Measurements from ENCODE around the gene NSL1. TPM values are rescaled to one million over a fixed set of nuclear protein-coding genes. Genes with fewer than 3 reads are reported as not detected.

Gene NSL1
- total and polyA plus RNA-seq, 9 of the 15 experiments (the other 6 are each of a cell fraction or from before 2014, with no cell fraction given), result 53.5 to 108 (median 59.1) TPM

DNA sequence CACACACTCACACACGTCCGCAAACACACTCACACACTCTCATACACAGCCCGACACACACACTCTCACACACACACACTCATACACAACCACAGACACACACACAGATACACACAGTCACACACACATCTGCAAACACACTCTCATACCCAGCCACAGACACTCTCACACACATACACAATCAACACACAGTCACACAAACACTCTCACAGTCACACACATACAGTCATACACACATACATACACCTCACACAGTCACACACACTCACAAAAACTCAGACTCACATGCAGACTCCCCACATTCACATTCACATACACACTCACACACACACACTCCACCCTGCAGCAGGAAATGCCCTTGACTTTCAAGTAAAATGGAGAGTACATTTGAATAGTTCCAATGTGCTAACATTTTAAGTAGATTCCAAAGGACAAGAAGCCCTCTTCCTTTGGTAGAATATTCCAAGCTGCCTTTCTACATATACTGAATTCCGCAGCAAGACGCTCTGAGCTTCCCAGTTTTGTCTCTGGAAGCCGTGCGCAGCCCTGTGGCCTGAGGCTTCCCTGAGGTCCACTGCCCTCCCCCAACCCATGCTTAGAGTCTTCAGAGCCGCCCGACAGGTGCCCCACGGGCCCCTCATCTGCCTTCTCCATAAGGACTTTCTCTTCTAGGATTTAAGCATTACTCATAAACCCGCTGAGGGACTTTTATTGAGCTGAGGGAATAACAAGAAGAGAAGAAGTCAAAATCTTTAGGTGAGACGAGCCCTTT lies 101.6 kb downstream of the NSL1 start:
- in situ Hi-C loops (cut with MboI), result no loop called here
- CTCF ChIA-PET (ENCODE audit: low intra/inter-chr PET ratio), result no interaction called here
- FAIRE-seq (peak; percentile 35), ATAC-seq (no peak), DNase-seq (ENCODE audit: extremely low read depth in 1 of 4, low spot score in 3 of 4) (no peak)
- Histone ChIP-seq H3K9ac (ENCODE audit: insufficient read depth in 1 of 2, low read depth in 2 of 2, low read length in 2 of 2) (no peak overlapping the region), H3K79me2 (ENCODE audit: control insufficient read depth, insufficient read depth, low read length) (no peaks in the 10 kb centered on the region), H3K36me3 (ENCODE audit: control insufficient read depth, insufficient read depth, low read length) (no peaks in the 10 kb centered on the region), H3K4me1 (replicated peaks in 1 of 2; ENCODE audit: control insufficient read depth in 2 of 2, insufficient read depth in 2 of 2, low read length in 2 of 2) (no peaks in the 10 kb centered on the region), H3K27ac (ENCODE audit: extremely low read depth, low read depth, low read length) (no peak overlapping the region), H4K20me1 (replicated peaks; ENCODE audit: control insufficient read depth, insufficient read depth, low read length) (no peaks in the 10 kb centered on the region), H3K9me3 (replicated peaks; ENCODE audit: control insufficient read depth, insufficient read depth, low read depth, low read length) (no peaks in the 10 kb centered on the region), H3K27me3 (ENCODE audit: control insufficient read depth in 2 of 2, insufficient read depth in 2 of 2, low read length in 2 of 2) (peaks cover 70 to 92% of the 10 kb centered on the region in 2 experiments), H3K9me1 (ENCODE audit: control insufficient read depth, insufficient read depth, low read length) (no peaks in the 10 kb centered on the region), H3K4me2 (ENCODE audit: insufficient read depth, low read length) (no peak overlapping the region), H2AFZ (ENCODE audit: low read depth, low read length) (no peak overlapping the region), H3K4me3 (no peak overlapping the region)
- no TSS peak for BruUV-seq (replicated peaks)
- intact Hi-C loops (cut with micrococcal nuclease), result loop anchor here (10.0 kb wide), 1 partner anchor 225 kb away; no protein-coding TSS in a partner anchor
- WGBS (ENCODE audit: insufficient coverage, low coverage, missing lambda C conversion rate), result 6% methylated on average over 12 of the region's 12 CpGs
- POLR2A ChIA-PET, result interaction anchor here (0.6 to 0.7 kb wide), 2 partner anchors 42 to 182 kb away, joined by 3 to 4 read pairs; no protein-coding TSS in a partner anchor
- no peak for TF ChIP-seq ZNF324 (CRISPR knock-in tag; IDR thresholded peaks at IDR 0.05)
- TF ChIP-seq LARP7 (IDR thresholded peaks at IDR 0.05), result 0 out of 2 replicates have a peak, but pooled peaks have one; percentile 46
- TF ChIP-seq OTX1 (CRISPR knock-in tag; IDR thresholded peaks at IDR 0.05), result peak; percentile 70; the same call in 1 of the 2 replicates
- TF ChIP-seq, protein P1, sequence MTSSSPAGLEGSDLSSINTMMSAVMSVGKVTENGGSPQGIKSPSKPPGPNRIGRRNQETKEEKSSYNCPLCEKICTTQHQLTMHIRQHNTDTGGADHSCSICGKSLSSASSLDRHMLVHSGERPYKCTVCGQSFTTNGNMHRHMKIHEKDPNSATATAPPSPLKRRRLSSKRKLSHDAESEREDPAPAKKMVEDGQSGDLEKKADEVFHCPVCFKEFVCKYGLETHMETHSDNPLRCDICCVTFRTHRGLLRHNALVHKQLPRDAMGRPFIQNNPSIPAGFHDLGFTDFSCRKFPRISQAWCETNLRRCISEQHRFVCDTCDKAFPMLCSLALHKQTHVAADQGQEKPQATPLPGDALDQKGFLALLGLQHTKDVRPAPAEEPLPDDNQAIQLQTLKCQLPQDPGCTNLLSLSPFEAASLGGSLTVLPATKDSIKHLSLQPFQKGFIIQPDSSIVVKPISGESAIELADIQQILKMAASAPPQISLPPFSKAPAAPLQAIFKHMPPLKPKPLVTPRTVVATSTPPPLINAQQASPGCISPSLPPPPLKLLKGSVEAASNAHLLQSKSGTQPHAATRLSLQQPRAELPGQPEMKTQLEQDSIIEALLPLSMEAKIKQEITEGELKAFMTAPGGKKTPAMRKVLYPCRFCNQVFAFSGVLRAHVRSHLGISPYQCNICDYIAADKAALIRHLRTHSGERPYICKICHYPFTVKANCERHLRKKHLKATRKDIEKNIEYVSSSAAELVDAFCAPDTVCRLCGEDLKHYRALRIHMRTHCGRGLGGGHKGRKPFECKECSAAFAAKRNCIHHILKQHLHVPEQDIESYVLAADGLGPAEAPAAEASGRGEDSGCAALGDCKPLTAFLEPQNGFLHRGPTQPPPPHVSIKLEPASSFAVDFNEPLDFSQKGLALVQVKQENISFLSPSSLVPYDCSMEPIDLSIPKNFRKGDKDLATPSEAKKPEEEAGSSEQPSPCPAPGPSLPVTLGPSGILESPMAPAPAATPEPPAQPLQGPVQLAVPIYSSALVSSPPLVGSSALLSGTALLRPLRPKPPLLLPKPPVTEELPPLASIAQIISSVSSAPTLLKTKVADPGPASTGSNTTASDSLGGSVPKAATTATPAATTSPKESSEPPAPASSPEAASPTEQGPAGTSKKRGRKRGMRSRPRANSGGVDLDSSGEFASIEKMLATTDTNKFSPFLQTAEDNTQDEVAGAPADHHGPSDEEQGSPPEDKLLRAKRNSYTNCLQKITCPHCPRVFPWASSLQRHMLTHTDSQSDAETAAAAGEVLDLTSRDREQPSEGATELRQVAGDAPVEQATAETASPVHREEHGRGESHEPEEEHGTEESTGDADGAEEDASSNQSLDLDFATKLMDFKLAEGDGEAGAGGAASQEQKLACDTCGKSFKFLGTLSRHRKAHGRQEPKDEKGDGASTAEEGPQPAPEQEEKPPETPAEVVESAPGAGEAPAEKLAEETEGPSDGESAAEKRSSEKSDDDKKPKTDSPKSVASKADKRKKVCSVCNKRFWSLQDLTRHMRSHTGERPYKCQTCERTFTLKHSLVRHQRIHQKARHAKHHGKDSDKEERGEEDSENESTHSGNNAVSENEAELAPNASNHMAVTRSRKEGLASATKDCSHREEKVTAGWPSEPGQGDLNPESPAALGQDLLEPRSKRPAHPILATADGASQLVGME (CRISPR knock-in tag; IDR thresholded peaks at IDR 0.05), result no peak
- TF ChIP-seq, protein P2, sequence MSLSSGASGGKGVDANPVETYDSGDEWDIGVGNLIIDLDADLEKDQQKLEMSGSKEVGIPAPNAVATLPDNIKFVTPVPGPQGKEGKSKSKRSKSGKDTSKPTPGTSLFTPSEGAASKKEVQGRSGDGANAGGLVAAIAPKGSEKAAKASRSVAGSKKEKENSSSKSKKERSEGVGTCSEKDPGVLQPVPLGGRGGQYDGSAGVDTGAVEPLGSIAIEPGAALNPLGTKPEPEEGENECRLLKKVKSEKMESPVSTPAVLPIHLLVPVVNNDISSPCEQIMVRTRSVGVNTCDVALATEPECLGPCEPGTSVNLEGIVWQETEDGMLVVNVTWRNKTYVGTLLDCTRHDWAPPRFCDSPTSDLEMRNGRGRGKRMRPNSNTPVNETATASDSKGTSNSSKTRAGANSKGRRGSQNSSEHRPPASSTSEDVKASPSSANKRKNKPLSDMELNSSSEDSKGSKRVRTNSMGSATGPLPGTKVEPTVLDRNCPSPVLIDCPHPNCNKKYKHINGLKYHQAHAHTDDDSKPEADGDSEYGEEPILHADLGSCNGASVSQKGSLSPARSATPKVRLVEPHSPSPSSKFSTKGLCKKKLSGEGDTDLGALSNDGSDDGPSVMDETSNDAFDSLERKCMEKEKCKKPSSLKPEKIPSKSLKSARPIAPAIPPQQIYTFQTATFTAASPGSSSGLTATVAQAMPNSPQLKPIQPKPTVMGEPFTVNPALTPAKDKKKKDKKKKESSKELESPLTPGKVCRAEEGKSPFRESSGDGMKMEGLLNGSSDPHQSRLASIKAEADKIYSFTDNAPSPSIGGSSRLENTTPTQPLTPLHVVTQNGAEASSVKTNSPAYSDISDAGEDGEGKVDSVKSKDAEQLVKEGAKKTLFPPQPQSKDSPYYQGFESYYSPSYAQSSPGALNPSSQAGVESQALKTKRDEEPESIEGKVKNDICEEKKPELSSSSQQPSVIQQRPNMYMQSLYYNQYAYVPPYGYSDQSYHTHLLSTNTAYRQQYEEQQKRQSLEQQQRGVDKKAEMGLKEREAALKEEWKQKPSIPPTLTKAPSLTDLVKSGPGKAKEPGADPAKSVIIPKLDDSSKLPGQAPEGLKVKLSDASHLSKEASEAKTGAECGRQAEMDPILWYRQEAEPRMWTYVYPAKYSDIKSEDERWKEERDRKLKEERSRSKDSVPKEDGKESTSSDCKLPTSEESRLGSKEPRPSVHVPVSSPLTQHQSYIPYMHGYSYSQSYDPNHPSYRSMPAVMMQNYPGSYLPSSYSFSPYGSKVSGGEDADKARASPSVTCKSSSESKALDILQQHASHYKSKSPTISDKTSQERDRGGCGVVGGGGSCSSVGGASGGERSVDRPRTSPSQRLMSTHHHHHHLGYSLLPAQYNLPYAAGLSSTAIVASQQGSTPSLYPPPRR (CRISPR knock-in tag; IDR thresholded peaks at IDR 0.05; ENCODE audit: borderline replicate concordance), result no peak
- no peak for TF ChIP-seq PHB (CRISPR knock-in tag; IDR thresholded peaks at IDR 0.05)
- TF ChIP-seq ZEB2 (IDR thresholded peaks at IDR 0.05), result 0 out of 2 replicates have a peak, but pooled peaks have one; percentile 16
- TF ChIP-seq TSC22D4 (tag; IDR thresholded peaks at IDR 0.05), result peak; percentile 69; the same call in 1 of the 2 replicates
- no peak for TF ChIP-seq SMARCA5 (IDR thresholded peaks at IDR 0.05)
- TF ChIP-seq ADNP (tag; IDR thresholded peaks at IDR 0.05), result no peak
- no peak for TF ChIP-seq CXXC5 (CRISPR knock-in tag; IDR thresholded peaks at IDR 0.05)
- TF ChIP-seq ZNF143 (CRISPR knock-in tag; IDR thresholded peaks at IDR 0.05), result no peak
- TF ChIP-seq HDAC2 (IDR thresholded peaks at IDR 0.05), result no peak
- no peak for TF ChIP-seq RNF2 (IDR thresholded peaks at IDR 0.05)

All from K562 (cell line).